GM12891 (cell line): ENCODE measurements around the gene SLC25A17.

Experiments used
- POLR2A ChIP-seq: IDR thresholded peaks from 2 replicates; pipeline ENCODE4 v1.6.1; 2011; ENCODE audit warnings: low read depth, low read length, control low read depth
- POLR2AphosphoS5 ChIP-seq: IDR thresholded peaks from 2 replicates; pipeline ENCODE4 v1.6.1; 2011; ENCODE audit warnings: low read depth, low read length, control low read depth

GRCh38 chr22:40746428-40747220 is 72.5 kb downstream of the SLC25A17 start:
- TF ChIP-seq POLR2A, result no peak
- no peak for TF ChIP-seq POLR2AphosphoS5
